ENCODE results near the gene SOCS3.

Gene SOCS3

GRCh38 chr17:78316115-78316866 is 43.6 kb downstream of the SOCS3 start:
- Histone ChIP-seq H3K27ac (ENCODE audit: low read length) (no peak overlapping the region), H3K27me3 (replicated peaks; ENCODE audit: insufficient read depth, low read length) (peaks cover 82% of the 10 kb centered on the region), H3K9ac (ENCODE audit: low read length) (no peak overlapping the region), H2AFZ (ENCODE audit: low read length) (no peak overlapping the region), H3K4me3 (ENCODE audit: low read length) (no peak overlapping the region), H3K79me2 (ENCODE audit: low read length) (no peaks in the 10 kb centered on the region), H3K4me2 (ENCODE audit: low read depth, low read length) (no peak overlapping the region), H3K9me3 (replicated peaks; ENCODE audit: insufficient read depth, low read length) (no peaks in the 10 kb centered on the region), H3K4me1 (ENCODE audit: low read length) (0 out of 2 replicates have a peak, but pooled peaks cover 15% of the 10 kb centered on the region), H4K20me1 (ENCODE audit: insufficient read depth, low read length) (no peaks in the 10 kb centered on the region), H3K36me3 (replicated peaks; ENCODE audit: insufficient read depth, low read length) (no peaks in the 10 kb centered on the region), H3F3A (ENCODE audit: insufficient read depth, low read length) (no peaks in the 10 kb centered on the region), H3K9me2 (replicated peaks; ENCODE audit: insufficient read depth, low read length) (no peaks in the 10 kb centered on the region)
- DNase-seq, result no peak
- TF ChIP-seq EZH2 (optimal IDR thresholded peaks at IDR 0.05; ENCODE audit: low read depth, low read length) (no peak), CTCF (IDR thresholded peaks at IDR 0.05; ENCODE audit: low read length) (no peak), EZH2phosphoT487 (IDR thresholded peaks at IDR 0.05; ENCODE audit: low read length) (no peak)

GRCh38 chr17:78315355-78316114 is 44.3 kb downstream of the SOCS3 start:
- Histone ChIP-seq H3K79me2 (ENCODE audit: low read length) (no peaks in the 10 kb centered on the region), H3K4me3 (ENCODE audit: low read length) (no peak overlapping the region), H3K36me3 (replicated peaks; ENCODE audit: insufficient read depth, low read length) (no peaks in the 10 kb centered on the region), H4K20me1 (ENCODE audit: insufficient read depth, low read length) (no peaks in the 10 kb centered on the region), H3K9me2 (replicated peaks; ENCODE audit: insufficient read depth, low read length) (no peaks in the 10 kb centered on the region), H3K9me3 (replicated peaks; ENCODE audit: insufficient read depth, low read length) (no peaks in the 10 kb centered on the region), H3K4me2 (ENCODE audit: low read depth, low read length) (no peak overlapping the region), H3K27ac (ENCODE audit: low read length) (no peak overlapping the region), H3K9ac (ENCODE audit: low read length) (no peak overlapping the region), H2AFZ (ENCODE audit: low read length) (no peak overlapping the region), H3F3A (ENCODE audit: insufficient read depth, low read length) (no peaks in the 10 kb centered on the region), H3K4me1 (ENCODE audit: low read length) (0 out of 2 replicates have a peak, but pooled peaks cover 15% of the 10 kb centered on the region), H3K27me3 (replicated peaks; ENCODE audit: insufficient read depth, low read length) (peaks cover 82% of the 10 kb centered on the region)
- no peak for DNase-seq
- TF ChIP-seq EZH2phosphoT487 (IDR thresholded peaks at IDR 0.05; ENCODE audit: low read length), result no peak
- TF ChIP-seq EZH2 (optimal IDR thresholded peaks at IDR 0.05; ENCODE audit: low read depth, low read length), result no peak
- TF ChIP-seq CTCF (IDR thresholded peaks at IDR 0.05; ENCODE audit: low read length), result no peak

GRCh38 chr17:78314683-78315354 is 45.1 kb downstream of the SOCS3 start:
- H3K4me3 ChIP-seq (ENCODE audit: low read length), result no peak overlapping the region
- H3K9me3 ChIP-seq (replicated peaks; ENCODE audit: insufficient read depth, low read length), result no peaks in the 10 kb centered on the region
- H2AFZ ChIP-seq (ENCODE audit: low read length), result no peak overlapping the region
- H3K4me2 ChIP-seq (ENCODE audit: low read depth, low read length), result peak overlapping the region; percentile 87; the same call in 1 of the 2 replicates
- H3K9ac ChIP-seq (ENCODE audit: low read length), result no peak overlapping the region
- H3K9me2 ChIP-seq (replicated peaks; ENCODE audit: insufficient read depth, low read length), result no peaks in the 10 kb centered on the region
- H3K27ac ChIP-seq (ENCODE audit: low read length), result no peak overlapping the region
- no peaks in the 10 kb centered on the region for H3K79me2 ChIP-seq (ENCODE audit: low read length)
- no peaks in the 10 kb centered on the region for H3K36me3 ChIP-seq (replicated peaks; ENCODE audit: insufficient read depth, low read length)
- no peak for DNase-seq
- no peaks in the 10 kb centered on the region for H3F3A ChIP-seq (ENCODE audit: insufficient read depth, low read length)
- no peaks in the 10 kb centered on the region for H4K20me1 ChIP-seq (ENCODE audit: insufficient read depth, low read length)
- TF ChIP-seq EZH2 (optimal IDR thresholded peaks at IDR 0.05; ENCODE audit: low read depth, low read length) (no peak), CTCF (IDR thresholded peaks at IDR 0.05; ENCODE audit: low read length) (0 out of 2 replicates have a peak, but pooled peaks have one; percentile 11), EZH2phosphoT487 (IDR thresholded peaks at IDR 0.05; ENCODE audit: low read length) (no peak)
- H3K27me3 ChIP-seq (replicated peaks; ENCODE audit: insufficient read depth, low read length), result peaks cover 77% of the 10 kb centered on the region
- H3K4me1 ChIP-seq (ENCODE audit: low read length), result 0 out of 2 replicates have a peak, but pooled peaks cover 15% of the 10 kb centered on the region
